SK-N-SH (cell line): Measurements from ENCODE around the gene ZC3H7A. TPM values are rescaled to one million over a fixed set of nuclear protein-coding genes. Genes with fewer than 3 reads are reported as not detected.
"Not testable (repeated sequence)": the region's sequence is repeated elsewhere in the genome, so short reads cannot be mapped to it uniquely, and the experiment has no call there.

ENCODE experiments used
- CTCF ChIA-PET: fragments of 300-600, 350-600 bp; formaldehyde crosslinking; extraction: SDS; loops from one replicate; lab custom pipeline; 2021; lab: Yijun Ruan, JAX
- POLR2A ChIA-PET: fragments of 350-600 bp; sonication (Branson Sonifier 250); formaldehyde crosslinking; extraction: SDS; loops from one replicate; lab custom pipeline; 2020; ENCODE audit warnings: antibody characterized with exemption, inconsistent platforms; lab: Yijun Ruan, JAX
- DNase-seq: peaks from one replicate; pipeline ENCODE4 v3.0.0; 2012
- H2AFZ ChIP-seq: fragments of 200-600 bp; sonication (generic); 2 replicates; pipeline ENCODE4 v1.8.1; 2016; ENCODE audit warnings: antibody characterized with exemption, mild to moderate bottlenecking, low read depth
- H3F3A ChIP-seq: fragments of 200-600 bp; sonication (generic); replicated peaks from 2 replicates; pipeline ENCODE3; 2016; ENCODE audit warnings: antibody characterized with exemption, mild to moderate bottlenecking; ENCODE audit not compliant: insufficient read depth
- H3K27ac ChIP-seq, 2 experiments: fragments of 200-500 bp in 1 of 2; fragments of 200-600 bp in 1 of 2; sonication (Bioruptor generic) in 1 of 2; sonication (generic), shearing (Covaris generic) in 1 of 2; 2 replicates each; pipeline versions ENCODE4 v1.5.1 to v1.6.1; 2014 to 2016; ENCODE audit warnings: low read depth in 2 of 2, inconsistent platforms in 1 of 2, low read length in 1 of 2, mild to moderate bottlenecking in 1 of 2, mixed read lengths in 1 of 2
- H3K27me3 ChIP-seq: fragments of 200-600 bp; sonication (generic), shearing (Covaris generic); 2 replicates; pipeline ENCODE4 v1.6.1; 2016; ENCODE audit warnings: mixed run types; ENCODE audit not compliant: insufficient read depth
- H3K36me3 ChIP-seq, 2 experiments: fragments of 200-500 bp in 1 of 2; fragments of 200-600 bp in 1 of 2; sonication (Bioruptor generic) in 1 of 2; sonication (generic) in 1 of 2; replicated peaks in 1 of 2; 2 replicates each; pipeline versions ENCODE3 to v1.5.1; 2014 to 2016; ENCODE audit warnings: low read length in 1 of 2, mild to moderate bottlenecking in 1 of 2; ENCODE audit not compliant: insufficient read depth in 2 of 2, control insufficient read depth in 1 of 2
- H3K4me1 ChIP-seq, 2 experiments: fragments of 200-500 bp in 1 of 2; fragments of 200-600 bp in 1 of 2; sonication (Bioruptor generic) in 1 of 2; sonication (generic), shearing (Covaris generic) in 1 of 2; 2 replicates each; pipeline versions ENCODE4 v1.5.1 to v1.6.1; 2014 to 2016; ENCODE audit warnings: low read depth in 1 of 2, low read length in 1 of 2, mixed run types in 1 of 2; ENCODE audit not compliant: insufficient read depth in 2 of 2, control insufficient read depth in 1 of 2
- H3K4me2 ChIP-seq: fragments of 200-600 bp; sonication (generic), shearing (Covaris generic); 2 replicates; pipeline ENCODE4 v1.6.1; 2017; ENCODE audit warnings: mixed run types
- H3K4me3 ChIP-seq, 2 experiments: fragments of 200-500 bp in 1 of 2; fragments of 200-600 bp in 1 of 2; sonication (Bioruptor generic) in 1 of 2; sonication (generic), shearing (Covaris generic) in 1 of 2; 2 replicates each; pipeline versions ENCODE4 v1.5.1 to v1.8.1; 2014 to 2016; ENCODE audit warnings: low read depth in 2 of 2, inconsistent platforms in 1 of 2, low read length in 1 of 2, mild to moderate bottlenecking in 1 of 2, mixed read lengths in 1 of 2, moderate library complexity in 1 of 2
- H3K79me2 ChIP-seq: fragments of 200-600 bp; sonication (generic); 2 replicates; pipeline ENCODE4 v1.8.1; 2017; ENCODE audit warnings: mild to moderate bottlenecking; ENCODE audit not compliant: insufficient read depth
- H3K9ac ChIP-seq: fragments of 200-600 bp; sonication (generic); 2 replicates; pipeline ENCODE4 v1.6.1; 2017; ENCODE audit warnings: mixed run types
- H3K9me2 ChIP-seq: fragments of 200-600 bp; sonication (generic); 2 replicates; pipeline ENCODE4 v1.6.1; 2017; ENCODE audit warnings: mixed run types
- H3K9me3 ChIP-seq: fragments of 200-600 bp; sonication (generic); 2 replicates; pipeline ENCODE4 v1.6.1; 2017; ENCODE audit warnings: mixed run types, mild to moderate bottlenecking, moderate library complexity
- H4K20me1 ChIP-seq: fragments of 200-600 bp; sonication (generic); 2 replicates; pipeline ENCODE4 v1.6.1; 2017; ENCODE audit warnings: mild to moderate bottlenecking, mixed run types; ENCODE audit not compliant: insufficient read depth
- CHD2 ChIP-seq: fragments of 150-350 bp; IDR thresholded peaks from 2 replicates; pipeline ENCODE4 v1.6.1; 2018; ENCODE audit warnings: low read length; ENCODE audit not compliant: partially characterized antibody
- EZH2phosphoT487 ChIP-seq: fragments of 200-600 bp; sonication (generic); IDR thresholded peaks from 2 replicates; pipeline ENCODE4 v1.6.1; 2017; ENCODE audit warnings: low read depth, mixed run types, mild to moderate bottlenecking, antibody characterized with exemption, moderate library complexity, borderline replicate concordance
- FOXJ3 ChIP-seq: sonication (generic); formaldehyde crosslinking; IDR thresholded peaks from 2 replicates; pipeline ENCODE4 v1.5.1; 2020; ENCODE audit warnings: mild to moderate bottlenecking, missing genetic modification reagents
- GABPA ChIP-seq: IDR thresholded peaks from 2 replicates; pipeline ENCODE4 v1.4.0; 2012; ENCODE audit warnings: low read depth, mild to moderate bottlenecking
- JUND ChIP-seq: IDR thresholded peaks from 2 replicates; pipeline ENCODE4 v1.4.0; 2012
- MEF2A ChIP-seq: IDR thresholded peaks from 2 replicates; pipeline ENCODE4 v1.4.0; 2012; ENCODE audit warnings: low read depth, borderline replicate concordance
- NFIC ChIP-seq: IDR thresholded peaks from 2 replicates; pipeline ENCODE4 v1.4.0; 2012; ENCODE audit warnings: borderline replicate concordance
- RAD21 ChIP-seq: IDR thresholded peaks from 2 replicates; pipeline ENCODE4 v1.6.1; 2012; ENCODE audit warnings: mild to moderate bottlenecking, low read length
- REST ChIP-seq: IDR thresholded peaks from 2 replicates; pipeline ENCODE4 v1.6.1; 2012; ENCODE audit warnings: mild to moderate bottlenecking, low read depth, low read length, moderate library complexity
- SMC3 ChIP-seq: IDR thresholded peaks from 2 replicates; pipeline ENCODE4 v1.6.1; 2012; ENCODE audit warnings: low read depth, low read length, improper control_type of control experiment
- TCF12 ChIP-seq: IDR thresholded peaks from 2 replicates; pipeline ENCODE4 v1.4.0; 2012
- YY1 ChIP-seq: IDR thresholded peaks from 2 replicates; pipeline ENCODE4 v1.4.0; 2012; ENCODE audit warnings: low read depth, mild to moderate bottlenecking
- WGBS: methylation state at CpG from one replicate; pipeline ENCODE4 v1.1.6; 2017; ENCODE audit warnings: low lambda C conversion rate; 5-methylcytosine and 5-hydroxymethylcytosine counted together
- polyA plus RNA-seq, 3 experiments: library from polyadenylated mRNA; depleted of rRNA; stranded (reverse); fragments of >200 nt; gene quantifications; 2 replicates each; pipeline ENCODE4 v1.2.3, GENCODE V29; 2012
- TF ChIP-seq, protein P1 (sequence below): IDR thresholded peaks from 2 replicates; pipeline ENCODE4 v1.4.0; 2012; ENCODE audit warnings: low read depth, borderline replicate concordance
- TF ChIP-seq, protein P2 (sequence below): IDR thresholded peaks from 2 replicates; pipeline ENCODE4 v1.4.0; 2012; ENCODE audit warnings: low read depth
- TF ChIP-seq, protein P3 (sequence below): fragments of 150-350 bp; IDR thresholded peaks from 2 replicates; pipeline ENCODE4 v1.6.1; 2017; ENCODE audit warnings: antibody characterized with exemption, low read length, low read depth, borderline replicate concordance

The ZC3H7A gene
- polyA plus RNA-seq, 1 of the 3 experiments (the other 2 are of a cell fraction), result 31.9 TPM

- Histone ChIP-seq H4K20me1 (no peaks in the 10 kb centered on the region), H3K9me2 (no peaks in the 10 kb centered on the region), H3K79me2 (no peaks in the 10 kb centered on the region), H3K4me1 (no peaks in the 10 kb centered on the region), H3K9me3 (no peaks in the 10 kb centered on the region), H3F3A (no peaks in the 10 kb centered on the region), H3K27me3 (no peaks in the 10 kb centered on the region), H2AFZ (no peak overlapping the region), H3K27ac (no peak overlapping the region), H3K36me3 (no peaks in the 10 kb centered on the region), H3K4me2 (no peak overlapping the region), H3K9ac (no peak overlapping the region), H3K4me3 (no peak overlapping the region)
- POLR2A ChIA-PET, result no interaction called here
- CTCF ChIA-PET, result no interaction called here
- no peak for DNase-seq
- 70% methylated on average over 5 of the region's 5 CpGs for WGBS
- TF ChIP-seq SMC3, result no peak
- no peak for TF ChIP-seq YY1
- no peak for TF ChIP-seq FOXJ3 (CRISPR knock-in tag)
- TF ChIP-seq EZH2phosphoT487, result no peak
- TF ChIP-seq, protein P1, sequence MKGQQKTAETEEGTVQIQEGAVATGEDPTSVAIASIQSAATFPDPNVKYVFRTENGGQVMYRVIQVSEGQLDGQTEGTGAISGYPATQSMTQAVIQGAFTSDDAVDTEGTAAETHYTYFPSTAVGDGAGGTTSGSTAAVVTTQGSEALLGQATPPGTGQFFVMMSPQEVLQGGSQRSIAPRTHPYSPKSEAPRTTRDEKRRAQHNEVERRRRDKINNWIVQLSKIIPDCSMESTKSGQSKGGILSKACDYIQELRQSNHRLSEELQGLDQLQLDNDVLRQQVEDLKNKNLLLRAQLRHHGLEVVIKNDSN, result no peak
- TF ChIP-seq RAD21, result no peak
- TF ChIP-seq TCF12, result no peak
- TF ChIP-seq, protein P2, sequence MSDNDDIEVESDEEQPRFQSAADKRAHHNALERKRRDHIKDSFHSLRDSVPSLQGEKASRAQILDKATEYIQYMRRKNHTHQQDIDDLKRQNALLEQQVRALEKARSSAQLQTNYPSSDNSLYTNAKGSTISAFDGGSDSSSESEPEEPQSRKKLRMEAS, result no peak
- no peak for TF ChIP-seq REST
- no peak for TF ChIP-seq JUND
- TF ChIP-seq MEF2A, result no peak
- no peak for TF ChIP-seq CHD2
- TF ChIP-seq, protein P3, sequence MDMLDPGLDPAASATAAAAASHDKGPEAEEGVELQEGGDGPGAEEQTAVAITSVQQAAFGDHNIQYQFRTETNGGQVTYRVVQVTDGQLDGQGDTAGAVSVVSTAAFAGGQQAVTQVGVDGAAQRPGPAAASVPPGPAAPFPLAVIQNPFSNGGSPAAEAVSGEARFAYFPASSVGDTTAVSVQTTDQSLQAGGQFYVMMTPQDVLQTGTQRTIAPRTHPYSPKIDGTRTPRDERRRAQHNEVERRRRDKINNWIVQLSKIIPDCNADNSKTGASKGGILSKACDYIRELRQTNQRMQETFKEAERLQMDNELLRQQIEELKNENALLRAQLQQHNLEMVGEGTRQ, result no peak
- TF ChIP-seq GABPA, result no peak
- no peak for TF ChIP-seq NFIC
These were observed 19.1 kb upstream of the ZC3H7A start for GRCh38 chr16:11816123-11816522.

DNA sequence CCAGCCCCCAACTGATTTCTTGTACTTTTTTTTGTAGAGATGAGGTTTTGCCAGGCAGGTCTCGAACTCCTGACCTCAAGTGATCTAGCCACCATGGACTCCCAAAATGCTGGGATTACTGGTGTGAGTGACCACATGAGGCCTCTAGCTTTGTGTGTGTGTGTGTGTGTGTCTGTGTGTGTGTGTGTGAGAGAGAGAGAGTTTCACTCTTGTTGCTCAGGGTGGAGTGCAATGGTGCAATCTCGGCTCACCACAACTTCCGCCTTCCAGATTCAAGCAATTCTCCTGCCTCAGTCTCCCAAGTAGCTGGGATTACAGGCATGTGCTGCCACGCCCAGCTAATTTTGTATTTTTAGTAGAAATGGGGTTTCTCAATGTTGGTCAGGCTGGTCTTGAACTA lies 17.7 kb upstream of the ZC3H7A start:
- WGBS, result 92% methylated on average over 4 of the region's 4 CpGs
- CTCF ChIA-PET, result interaction anchor here (0.8 kb wide), 1 partner anchor 253 kb away, joined by 3 read pairs; no protein-coding TSS in a partner anchor

More for the DNA sequence above, 17.7 kb upstream of the ZC3H7A start:
- H3K9me3 ChIP-seq, DNase-seq, H3K9me2 ChIP-seq, POLR2A ChIA-PET, H2AFZ ChIP-seq, H3K4me2 ChIP-seq, H3K9ac ChIP-seq, H3K27ac ChIP-seq, H3K27me3 ChIP-seq, H3F3A ChIP-seq, H3K79me2 ChIP-seq, H3K4me3 ChIP-seq, H3K4me1 ChIP-seq, H3K36me3 ChIP-seq, H4K20me1 ChIP-seq: not testable (repeated sequence)
